Transverse colon (tissue), 4 donors: ENCODE results near the gene NPHP3. TPM values are rescaled to one million over a fixed set of nuclear protein-coding genes. Genes with fewer than 3 reads are reported as not detected.
A peak's percentile ranks its signal among the peaks of the same experiment; 100 is the strongest.
"Not testable (repeated sequence)": the region's sequence is repeated elsewhere in the genome, so short reads cannot be mapped to it uniquely, and the experiment has no call there.

Source experiments
- DNase-seq: peaks from one replicate; pipeline ENCODE4 v3.0.0-alpha.2; 2019
- H3K27ac ChIP-seq, 4 donors: fragments of 200-600 bp; sonication (generic); 2 replicates each; pipeline ENCODE4 v1.5.1; 2016 to 2018; ENCODE audit warnings: inconsistent platforms in 4 of 4
- H3K27me3 ChIP-seq: fragments of 200-600 bp; sonication (generic); 2 replicates; pipeline ENCODE4 v1.5.1; 2017; ENCODE audit warnings: inconsistent platforms
- H3K36me3 ChIP-seq, 4 donors: fragments of 200-600 bp; sonication (generic); 2 replicates each; pipeline ENCODE4 v1.5.1; 2017 to 2019; ENCODE audit warnings: inconsistent platforms in 4 of 4
- H3K4me1 ChIP-seq, 4 donors: fragments of 200-600 bp; sonication (generic); 2 replicates each; pipeline ENCODE4 v1.5.1; 2017 to 2020; ENCODE audit warnings: inconsistent platforms in 4 of 4
- H3K4me3 ChIP-seq, 4 donors: fragments of 200-600 bp; sonication (generic); 1 replicate in 1 of 4; 2 replicates in 3 of 4; pipeline versions ENCODE4 v1.5.1 to v1.6.1; 2017 to 2019; ENCODE audit warnings: inconsistent platforms in 4 of 4
- H3K9me3 ChIP-seq, 2 donors: fragments of 200-600 bp; sonication (generic); 2 replicates each; pipeline ENCODE4 v1.5.1; 2017 to 2019; ENCODE audit warnings: inconsistent platforms in 2 of 2
- EP300 ChIP-seq: sonication (generic); formaldehyde crosslinking; IDR thresholded peaks from one replicate; pipeline ENCODE4 v1.6.1; 2017; ENCODE audit warnings: antibody characterized with exemption, low read depth
- POLR2A ChIP-seq: fragments of 450-650 bp; IDR thresholded peaks from one replicate; pipeline ENCODE4 v1.6.1; 2016; ENCODE audit warnings: antibody characterized with exemption, mild to moderate bottlenecking, moderate library complexity
- POLR2AphosphoS5 ChIP-seq, 3 donors: sonication (generic); formaldehyde crosslinking; IDR thresholded peaks; one replicate each; pipeline ENCODE4 v1.6.1; 2016; ENCODE audit warnings: antibody characterized with exemption in 3 of 3
- WGBS, 2 donors: methylation state at CpG; one replicate each; pipeline ENCODE4 v1.1.5; 2018; ENCODE audit warnings: low coverage in 1 of 2; 5-methylcytosine and 5-hydroxymethylcytosine counted together
- in situ Hi-C, 4 donors: fragments of 200-750 bp; cut with MboI; loops; one replicate each; pipeline versions ENCODE4 v1.15.0 to v1.15.1; 2017; ENCODE audit warnings: low sequenced_read_pairs in 3 of 4, low pct_ligation_motif_present in 1 of 4, low pct_unique_long_range_greater_than_20kb in 1 of 4
- intact Hi-C: fragments of 100-400 bp; cut with DNase I; formaldehyde crosslinking; loops from one replicate; pipeline ENCODE4 v1.15.1; 2023; ENCODE audit warnings: low total_unique reads
- total RNA-seq, 4 donors: library from RNA; depleted of rRNA; stranded (reverse); fragments of >200 nt; gene quantifications; one replicate each; pipeline ENCODE4 v1.1.0, GENCODE V29; 2016
- TF ChIP-seq, protein P1 (sequence below), 5 experiments: fragments of 200-600 bp in 3 of 5; fragments of 450-650 bp in 2 of 5; sonication (generic) in 3 of 5; IDR thresholded peaks; 1 replicate in 2 of 5; 2 replicates in 3 of 5; pipeline ENCODE4 v1.5.1; 2016 to 2017; ENCODE audit warnings: antibody characterized with exemption in 5 of 5, inconsistent platforms in 3 of 5, mild to moderate bottlenecking in 2 of 5, moderate library complexity in 1 of 5

NPHP3 gene
- total RNA-seq, 4 donors from 2014 or later = 40.1 to 83.0 (median 64.7) TPM

DNA sequence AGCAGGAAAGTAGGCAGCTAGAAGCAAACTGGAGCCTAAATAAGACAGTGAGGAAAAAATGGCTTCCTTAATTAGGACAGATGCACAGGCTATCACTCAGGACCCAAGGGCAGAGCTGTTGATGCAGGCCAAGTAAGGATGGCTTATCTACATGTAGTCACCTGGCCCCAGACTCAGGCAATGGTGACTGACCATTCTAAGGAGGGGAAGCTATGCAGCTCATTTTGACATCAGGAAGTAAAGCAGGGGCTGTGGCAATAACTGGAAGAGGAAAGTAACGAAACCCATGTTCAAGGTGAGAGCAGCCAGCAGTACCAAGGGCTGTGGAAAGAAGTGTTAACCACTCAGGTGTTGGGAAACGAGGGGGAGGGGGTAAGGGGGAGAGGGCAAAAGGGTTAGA lies 78.8 kb downstream of the NPHP3 start:
- in situ Hi-C loops = loop anchor here (5.0 to 25.0 kb wide), 4 partner anchors 99 to 281 kb away; no protein-coding TSS in a partner anchor
- WGBS, 2 donors = 63 to 83% methylated on average over 1 to 2 of the region's 2 CpGs
- DNase-seq = no peak

GRCh38 chr3:132642539-132642847 lies 79.7 kb downstream of the NPHP3 start:
- Histone ChIP-seq H3K27ac (no peak overlapping the region), H3K4me1 (no peaks in the 10 kb centered on the region), H3K9me3 (no peaks in the 10 kb centered on the region), H3K4me3 (no peak overlapping the region), H3K27me3 (no peaks in the 10 kb centered on the region), H3K36me3 (peaks cover 0 to 7% (median 3%) of the 10 kb centered on the region in 4 donors)
- DNase-seq = no peak
- intact Hi-C loops (loop anchor here (5.0 kb wide), 1 partner anchor 105 kb away; no protein-coding TSS in a partner anchor), in situ Hi-C loops (loop anchor here (5.0 to 25.0 kb wide), 4 partner anchors 98 to 280 kb away; no protein-coding TSS in a partner anchor)
- TF ChIP-seq POLR2AphosphoS5 (IDR thresholded peaks at IDR 0.05) (no peak), POLR2A (no peak), EP300 (no peak)
- TF ChIP-seq, protein P1, sequence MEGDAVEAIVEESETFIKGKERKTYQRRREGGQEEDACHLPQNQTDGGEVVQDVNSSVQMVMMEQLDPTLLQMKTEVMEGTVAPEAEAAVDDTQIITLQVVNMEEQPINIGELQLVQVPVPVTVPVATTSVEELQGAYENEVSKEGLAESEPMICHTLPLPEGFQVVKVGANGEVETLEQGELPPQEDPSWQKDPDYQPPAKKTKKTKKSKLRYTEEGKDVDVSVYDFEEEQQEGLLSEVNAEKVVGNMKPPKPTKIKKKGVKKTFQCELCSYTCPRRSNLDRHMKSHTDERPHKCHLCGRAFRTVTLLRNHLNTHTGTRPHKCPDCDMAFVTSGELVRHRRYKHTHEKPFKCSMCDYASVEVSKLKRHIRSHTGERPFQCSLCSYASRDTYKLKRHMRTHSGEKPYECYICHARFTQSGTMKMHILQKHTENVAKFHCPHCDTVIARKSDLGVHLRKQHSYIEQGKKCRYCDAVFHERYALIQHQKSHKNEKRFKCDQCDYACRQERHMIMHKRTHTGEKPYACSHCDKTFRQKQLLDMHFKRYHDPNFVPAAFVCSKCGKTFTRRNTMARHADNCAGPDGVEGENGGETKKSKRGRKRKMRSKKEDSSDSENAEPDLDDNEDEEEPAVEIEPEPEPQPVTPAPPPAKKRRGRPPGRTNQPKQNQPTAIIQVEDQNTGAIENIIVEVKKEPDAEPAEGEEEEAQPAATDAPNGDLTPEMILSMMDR (IDR thresholded peaks at IDR 0.05) = no peak
- 63 to 74% methylated on average over 2 of the region's 2 CpGs for WGBS, 2 donors

More for the DNA sequence above, 78.8 kb downstream of the NPHP3 start:
- no peaks in the 10 kb centered on the region for H3K4me1 ChIP-seq
- H3K36me3 ChIP-seq = peaks cover 0 to 7% (median 0%) of the 10 kb centered on the region in 4 donors
- H3K4me3 ChIP-seq = no peak overlapping the region
- intact Hi-C loops = loop anchor here (5.0 kb wide), 1 partner anchor 106 kb away; no protein-coding TSS in a partner anchor
- H3K9me3 ChIP-seq = no peaks in the 10 kb centered on the region
- TF ChIP-seq EP300 = no peak
- no peak for TF ChIP-seq POLR2AphosphoS5 (IDR thresholded peaks at IDR 0.05)
- TF ChIP-seq, protein P1 (IDR thresholded peaks at IDR 0.05) = no peak
- no peak for TF ChIP-seq POLR2A
- H3K27ac ChIP-seq = no peak overlapping the region
- no peaks in the 10 kb centered on the region for H3K27me3 ChIP-seq

DNA sequence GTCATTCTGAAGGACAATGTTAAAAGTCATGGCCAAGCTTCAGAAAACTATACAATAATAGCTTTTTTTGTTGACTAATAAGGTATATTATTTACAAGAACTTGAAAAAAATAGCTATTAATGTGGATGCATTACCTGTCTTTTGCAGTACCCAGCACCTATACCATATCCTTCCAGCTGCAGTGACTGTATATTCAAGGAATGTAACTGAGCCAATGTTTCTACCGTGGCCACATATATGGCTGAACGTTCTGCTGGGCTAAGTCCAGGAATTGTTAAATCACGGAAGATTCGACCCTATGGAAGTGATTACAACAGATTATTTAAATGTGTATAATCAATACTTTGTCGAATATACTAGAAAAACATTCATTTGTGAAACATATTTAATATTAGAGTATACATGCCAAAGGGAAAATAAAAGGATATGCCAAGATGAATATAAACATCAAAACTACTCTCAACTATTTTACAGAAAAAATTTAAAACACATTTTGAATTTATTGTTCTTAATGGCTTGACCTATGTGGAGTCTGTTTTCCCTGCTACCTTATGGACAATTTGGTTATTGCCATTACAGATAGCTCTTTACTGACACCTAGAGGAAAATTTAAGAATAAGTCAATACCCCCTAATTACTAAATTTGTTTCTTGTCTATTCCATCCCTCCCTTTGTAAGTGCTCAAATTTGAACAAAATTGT lies 80.2 kb downstream of the NPHP3 start:
- no peaks in the 10 kb centered on the region for H3K9me3 ChIP-seq
- in situ Hi-C loops (loop anchor here (5.0 to 25.0 kb wide), 4 partner anchors 97 to 280 kb away; no protein-coding TSS in a partner anchor), intact Hi-C loops (loop anchor here (5.0 kb wide), 1 partner anchor 105 kb away; no protein-coding TSS in a partner anchor)
- no peaks in the 10 kb centered on the region for H3K27me3 ChIP-seq
- WGBS, 2 donors = 67% methylated on average over 5 of the region's 5 CpGs
- H3K4me1 ChIP-seq = no peaks in the 10 kb centered on the region
- no peak for DNase-seq
- H3K36me3 ChIP-seq = peaks cover 0 to 9% (median 4%) of the 10 kb centered on the region in 4 donors
- no peak for TF ChIP-seq EP300
- TF ChIP-seq, protein P1 (IDR thresholded peaks at IDR 0.05) = peak; percentile 74 to 89 (median 77)
- H3K27ac ChIP-seq = no peak overlapping the region
- H3K4me3 ChIP-seq = no peak overlapping the region

- not testable (repeated sequence) for H3K27ac ChIP-seq, H3K4me3 ChIP-seq, DNase-seq, H3K36me3 ChIP-seq, H3K4me1 ChIP-seq, H3K27me3 ChIP-seq, H3K9me3 ChIP-seq
- 68 to 100% methylated on average over 1 to 2 of the region's 2 CpGs for WGBS, 2 donors
- in situ Hi-C loops = loop anchor here (5.0 to 25.0 kb wide), 4 partner anchors 97 to 279 kb away; no protein-coding TSS in a partner anchor
- intact Hi-C loops = loop anchor here (5.0 kb wide), 1 partner anchor 104 kb away; no protein-coding TSS in a partner anchor
These were observed 80.8 kb downstream of the NPHP3 start for GRCh38 chr3:132641427-132641826.
